Bronchus fibroblast of lung (primary cell): ENCODE results near the gene AMMECR1L. TPM values are rescaled to one million over a fixed set of nuclear protein-coding genes. Genes with fewer than 3 reads are reported as not detected.

Source experiments
- total RNA-seq: library from RNA; depleted of rRNA; stranded (reverse); fragments of >200 nt; gene quantifications from 2 replicates; pipeline ENCODE4 v1.2.3, GENCODE V29; 2015

AMMECR1L gene
- total RNA-seq: 6.1 TPM in 2 replicates

GRCh38 chr2:127885780-127886592, at the start of gene AMMECR1L:
Gene AMMECR1L, minus strand, starts transcription at chr2:127885956. Its CDS starts 11,722 bp downstream, at chr2:127874234.

Other genes starting within 250 kb of the AMMECR1L start
- not detected in 2 replicates for gene GPR17, start 239.8 kb downstream of the AMMECR1L start, total RNA-seq
- 0.30 and 0.84 TPM in 2 replicates for gene LIMS2, start 210.4 kb downstream of the AMMECR1L start, total RNA-seq
- gene SFT2D3, start 184.5 kb downstream of the AMMECR1L start, total RNA-seq: 3.7 and 5.0 TPM in 2 replicates
- 12.9 and 14.6 TPM in 2 replicates for gene WDR33, start 74.8 kb downstream of the AMMECR1L start, total RNA-seq
- gene POLR2D, start 27.8 kb downstream of the AMMECR1L start, total RNA-seq: 16.2 and 18.7 TPM in 2 replicates
- gene SAP130, start 142.1 kb upstream of the AMMECR1L start, total RNA-seq: 6.2 and 7.2 TPM in 2 replicates
- 28.8 and 49.1 TPM in 2 replicates for gene UGGT1, start 205.2 kb upstream of the AMMECR1L start, total RNA-seq